Prostate gland (tissue), 2 donors: ENCODE measurements around the gene LAMA3. TPM values are rescaled to one million over a fixed set of nuclear protein-coding genes. Genes with fewer than 3 reads are reported as not detected.

Experiments
- DNase-seq: peaks from one replicate; pipeline ENCODE4 v3.0.0-alpha.2; 2019; ENCODE audit warnings: low spot score
- H3K27ac ChIP-seq, 2 donors: fragments of 200-600 bp; sonication (generic); 2 replicates each; pipeline ENCODE4 v1.5.1; 2017 to 2019
- H3K27me3 ChIP-seq: fragments of 200-600 bp; sonication (generic); replicated peaks from 2 replicates; pipeline ENCODE4 v1.5.1; 2019; ENCODE audit not compliant: insufficient read depth
- H3K36me3 ChIP-seq, 2 donors: fragments of 200-600 bp; sonication (generic); 1 replicate in 1 of 2; 2 replicates in 1 of 2; pipeline versions ENCODE4 v1.5.1 to v1.8.1; 2017 to 2019
- H3K4me1 ChIP-seq: fragments of 200-600 bp; sonication (generic); replicated peaks from 2 replicates; pipeline ENCODE4 v1.5.1; 2019
- H3K4me3 ChIP-seq, 2 donors: fragments of 200-600 bp; sonication (generic); 2 replicates each; pipeline ENCODE4 v1.5.1; 2017 to 2019
- H3K9me3 ChIP-seq: fragments of 200-600 bp; sonication (generic); 2 replicates; pipeline ENCODE4 v1.5.1; 2017
- POLR2A ChIP-seq: fragments of 450-650 bp; IDR thresholded peaks from one replicate; pipeline ENCODE4 v1.6.1; 2016; ENCODE audit warnings: antibody characterized with exemption, mild to moderate bottlenecking
- POLR2AphosphoS5 ChIP-seq: sonication (generic); formaldehyde crosslinking; IDR thresholded peaks from one replicate; pipeline ENCODE4 v1.6.1; 2017; ENCODE audit warnings: antibody characterized with exemption
- WGBS: methylation state at CpG from one replicate; pipeline ENCODE4 v1.1.5; 2018; 5-methylcytosine and 5-hydroxymethylcytosine counted together
- intact Hi-C: fragments of 100-400 bp; cut with DNase I; formaldehyde crosslinking; loops from one replicate; pipeline ENCODE4 v1.14.2; 2022
- total RNA-seq, 2 donors: library from RNA; depleted of rRNA; stranded (reverse); fragments of >200 nt; gene quantifications; one replicate each; pipeline ENCODE4 v1.1.0, GENCODE V29; 2016
- TF ChIP-seq, protein P1 (sequence below), 4 experiments: fragments of 200-600 bp in 2 of 4; fragments of 450-650 bp in 2 of 4; sonication (generic) in 2 of 4; IDR thresholded peaks; 1 replicate in 3 of 4; 2 replicates in 1 of 4; pipeline ENCODE4 v1.5.1; 2016 to 2019; ENCODE audit warnings: antibody characterized with exemption in 4 of 4, mild to moderate bottlenecking in 2 of 4, moderate library complexity in 2 of 4

Gene LAMA3
- total RNA-seq, 2 donors from 2014 or later: 31.3 to 35.9 TPM

DNA sequence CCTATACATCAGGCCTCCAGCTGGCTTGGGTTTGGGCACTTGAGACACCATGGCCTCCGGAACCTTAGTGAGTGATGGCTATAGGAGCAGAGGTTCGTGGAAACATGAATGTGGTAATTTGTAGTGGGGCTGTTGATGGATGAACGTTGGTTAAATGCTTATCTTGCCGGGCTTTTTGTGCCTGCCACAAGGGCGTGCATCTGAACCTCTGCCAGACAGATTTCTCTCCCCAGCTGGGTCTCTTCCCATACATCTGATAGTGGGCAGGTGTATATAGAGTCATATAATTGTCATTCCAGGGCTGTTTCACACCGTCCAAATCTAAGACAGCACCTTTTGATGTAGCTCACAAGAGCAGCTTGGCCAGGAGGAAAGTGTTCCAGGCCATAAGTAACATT, 14.7 kb downstream of the LAMA3 start:
- Histone ChIP-seq H3K36me3 (no peaks in the 10 kb centered on the region), H3K27me3 (no peaks in the 10 kb centered on the region), H3K4me1 (no peaks in the 10 kb centered on the region), H3K4me3 (no peak overlapping the region), H3K27ac (no peak overlapping the region), H3K9me3 (no peaks in the 10 kb centered on the region)
- WGBS: 57% methylated on average over 6 of the region's 6 CpGs
- intact Hi-C loops: loop anchor here (1.0 to 5.0 kb wide), 2 partner anchors 82 to 108 kb away; no protein-coding TSS in a partner anchor
- TF ChIP-seq POLR2AphosphoS5 (no peak), POLR2A (no peak)
- TF ChIP-seq, protein P1, sequence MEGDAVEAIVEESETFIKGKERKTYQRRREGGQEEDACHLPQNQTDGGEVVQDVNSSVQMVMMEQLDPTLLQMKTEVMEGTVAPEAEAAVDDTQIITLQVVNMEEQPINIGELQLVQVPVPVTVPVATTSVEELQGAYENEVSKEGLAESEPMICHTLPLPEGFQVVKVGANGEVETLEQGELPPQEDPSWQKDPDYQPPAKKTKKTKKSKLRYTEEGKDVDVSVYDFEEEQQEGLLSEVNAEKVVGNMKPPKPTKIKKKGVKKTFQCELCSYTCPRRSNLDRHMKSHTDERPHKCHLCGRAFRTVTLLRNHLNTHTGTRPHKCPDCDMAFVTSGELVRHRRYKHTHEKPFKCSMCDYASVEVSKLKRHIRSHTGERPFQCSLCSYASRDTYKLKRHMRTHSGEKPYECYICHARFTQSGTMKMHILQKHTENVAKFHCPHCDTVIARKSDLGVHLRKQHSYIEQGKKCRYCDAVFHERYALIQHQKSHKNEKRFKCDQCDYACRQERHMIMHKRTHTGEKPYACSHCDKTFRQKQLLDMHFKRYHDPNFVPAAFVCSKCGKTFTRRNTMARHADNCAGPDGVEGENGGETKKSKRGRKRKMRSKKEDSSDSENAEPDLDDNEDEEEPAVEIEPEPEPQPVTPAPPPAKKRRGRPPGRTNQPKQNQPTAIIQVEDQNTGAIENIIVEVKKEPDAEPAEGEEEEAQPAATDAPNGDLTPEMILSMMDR (IDR thresholded peaks at IDR 0.05): no peak
- DNase-seq: no peak

DNA sequence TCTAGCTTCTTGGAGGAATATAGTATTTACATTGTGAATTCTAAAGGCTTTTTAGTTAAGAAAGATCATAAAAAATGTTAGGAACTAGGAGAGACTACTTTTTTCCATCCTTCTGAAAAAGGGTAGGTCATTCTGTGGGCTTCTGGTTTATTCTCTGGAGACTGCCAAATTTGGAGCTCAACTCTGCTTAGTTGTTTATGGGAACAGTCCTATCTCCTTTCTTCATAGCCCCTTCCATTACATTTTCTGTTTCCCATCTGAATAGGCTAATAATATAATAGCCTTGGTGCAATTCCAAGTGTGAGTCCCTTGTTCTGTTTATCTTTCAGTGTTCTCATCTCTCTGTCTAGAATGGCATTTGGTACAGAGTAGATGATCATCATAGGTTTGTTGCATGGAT, 15.6 kb downstream of the LAMA3 start:
- intact Hi-C loops: loop anchor here (5.0 kb wide), 1 partner anchor 107 kb away; no protein-coding TSS in a partner anchor
- DNase-seq: no peak

DNA sequence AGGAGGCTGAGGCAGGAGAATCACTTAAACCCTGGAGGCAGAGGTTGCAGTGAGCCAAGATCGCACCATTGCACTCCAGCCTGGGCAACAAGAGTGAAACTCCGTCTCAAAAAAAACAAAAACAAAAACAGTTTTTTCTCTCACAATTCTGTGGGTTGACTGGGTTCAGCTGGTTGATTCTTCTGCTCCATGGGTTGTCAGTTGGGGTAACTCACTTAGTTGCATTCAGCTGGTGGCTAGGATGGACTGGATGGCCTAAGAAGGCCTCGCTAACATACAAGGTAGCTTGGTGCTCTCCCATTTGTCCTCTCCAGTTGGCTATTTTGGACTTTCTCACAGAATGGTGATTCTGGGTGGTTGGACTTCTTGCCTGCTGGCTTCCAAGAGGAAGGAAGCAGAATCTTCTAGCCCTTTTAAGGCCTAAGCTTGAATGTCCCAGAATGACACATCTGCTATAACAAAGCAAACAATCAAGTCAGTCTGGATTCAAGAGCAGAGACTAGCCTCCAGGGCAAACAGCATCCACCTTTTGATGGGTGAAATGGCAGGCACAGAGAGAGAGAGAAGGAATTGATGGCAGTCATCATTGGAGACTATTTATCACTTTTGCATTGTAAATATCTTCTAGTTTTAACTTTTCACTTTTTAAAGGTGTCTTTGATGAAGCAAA, 17.9 kb downstream of the LAMA3 start:
- no peaks in the 10 kb centered on the region for H3K4me1 ChIP-seq
- 99% methylated on average over 3 of the region's 3 CpGs for WGBS
- no peak overlapping the region for H3K4me3 ChIP-seq
- no peaks in the 10 kb centered on the region for H3K27me3 ChIP-seq
- intact Hi-C loops: no loop called here
- H3K9me3 ChIP-seq: no peaks in the 10 kb centered on the region
- H3K27ac ChIP-seq: no peak overlapping the region
- TF ChIP-seq, protein P1 (IDR thresholded peaks at IDR 0.05): no peak
- no peak for TF ChIP-seq POLR2AphosphoS5
- H3K36me3 ChIP-seq: no peaks in the 10 kb centered on the region
- no peak for DNase-seq

More for the DNA sequence above, 15.6 kb downstream of the LAMA3 start:
- no peak overlapping the region for H3K27ac ChIP-seq
- H3K36me3 ChIP-seq: no peaks in the 10 kb centered on the region
- no peaks in the 10 kb centered on the region for H3K4me1 ChIP-seq
- no peaks in the 10 kb centered on the region for H3K27me3 ChIP-seq
- H3K9me3 ChIP-seq: no peaks in the 10 kb centered on the region
- TF ChIP-seq POLR2AphosphoS5: no peak
- TF ChIP-seq POLR2A: no peak
- TF ChIP-seq, protein P1 (IDR thresholded peaks at IDR 0.05): no peak
- H3K4me3 ChIP-seq: no peak overlapping the region

DNA sequence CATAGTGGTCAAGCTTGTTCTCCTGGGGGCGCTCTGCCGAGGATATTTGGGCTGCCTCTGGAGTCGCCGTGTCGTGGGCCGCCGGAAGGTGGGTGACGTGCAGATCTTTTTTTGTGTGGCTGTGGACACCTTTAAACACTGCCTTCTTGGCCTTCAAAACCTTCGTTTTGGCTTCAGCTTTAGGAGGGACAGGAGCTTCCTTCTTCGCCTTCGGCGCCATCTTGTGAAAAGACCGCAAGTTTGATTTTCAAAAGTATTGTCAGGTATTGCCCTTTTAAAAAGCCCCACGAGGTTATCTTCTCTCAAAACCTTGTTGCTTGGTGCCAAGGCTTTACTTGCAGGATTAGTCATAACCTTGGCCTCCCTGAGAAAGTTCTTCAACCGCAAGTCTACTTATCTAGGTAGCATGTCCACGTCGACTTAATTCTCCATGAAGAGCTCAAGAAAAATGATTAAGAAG, 20.8 kb downstream of the LAMA3 start:
- 89% methylated on average over 17 of the region's 17 CpGs for WGBS

More for the DNA sequence above, 20.8 kb downstream of the LAMA3 start:
- intact Hi-C loops: no loop called here
- no peaks in the 10 kb centered on the region for H3K4me1 ChIP-seq
- H3K4me3 ChIP-seq: no peak overlapping the region
- H3K9me3 ChIP-seq: no peaks in the 10 kb centered on the region
- H3K27me3 ChIP-seq: no peaks in the 10 kb centered on the region
- no peak overlapping the region for H3K27ac ChIP-seq
- no peaks in the 10 kb centered on the region for H3K36me3 ChIP-seq
- no peak for DNase-seq
- TF ChIP-seq, protein P1 (IDR thresholded peaks at IDR 0.05): no peak
- TF ChIP-seq POLR2A: no peak
- no peak for TF ChIP-seq POLR2AphosphoS5
